PC-3 (cell line): Measurements from ENCODE around the gene PRDM10. TPM values are rescaled to one million over a fixed set of nuclear protein-coding genes. Genes with fewer than 3 reads are reported as not detected.

ENCODE experiments used
- ATAC-seq: fragments of 200-7000 bp; cut with Tn5 transposase; 2 replicates; pipeline ENCODE4 v1.9.1; 2020; ENCODE audit warnings: mild to moderate bottlenecking, moderate library complexity
- BruUV-seq: library from RNA; stranded (reverse); fragments of 400-500 nt; replicated peaks from 2 replicates; lab custom pipeline; 2021; lab: Mats Ljungman, UMichigan
- CTCF ChIA-PET: fragments of 300-600 bp; sonication (Branson Sonifier 250); formaldehyde crosslinking; loops from one replicate; lab custom pipeline; 2022; ENCODE audit warnings: antibody characterized with exemption; lab: Charles Lee
- POLR2A ChIA-PET: fragments of 300-600 bp; sonication (Branson Sonifier 250); formaldehyde crosslinking; loops from one replicate; lab custom pipeline; 2022; ENCODE audit warnings: antibody characterized with exemption; ENCODE audit not compliant: unreplicated experiment; lab: Charles Lee
- DNase-seq: peaks from one replicate; pipeline ENCODE4 v3.0.0-alpha.2; 2015
- H2AFZ ChIP-seq: fragments of 300-600 bp; sonication (generic); 2 replicates; pipeline ENCODE4 v1.6.0; 2016; ENCODE audit warnings: antibody characterized with exemption, low read length
- H3F3A ChIP-seq: fragments of 300-600 bp; sonication (generic); one replicate; pipeline ENCODE4 v1.6.0; 2017; ENCODE audit warnings: antibody characterized with exemption, low read length, control low read depth, mild to moderate bottlenecking; ENCODE audit not compliant: unreplicated experiment
- H3K27ac ChIP-seq: fragments of 300-600 bp; sonication (generic); 2 replicates; pipeline ENCODE4 v1.5.1; 2016; ENCODE audit warnings: mild to moderate bottlenecking, low read length
- H3K27me3 ChIP-seq: fragments of 300-600 bp; sonication (generic); 2 replicates; pipeline ENCODE4 v1.6.1; 2016; ENCODE audit warnings: low read length, mixed read lengths
- H3K36me3 ChIP-seq: fragments of 300-600 bp; sonication (generic); 2 replicates; pipeline ENCODE4 v1.6.1; 2016; ENCODE audit warnings: low read depth, mixed run types, low read length, mixed read lengths
- H3K4me1 ChIP-seq: fragments of 300-600 bp; sonication (generic); 2 replicates; pipeline ENCODE4 v1.5.1; 2016; ENCODE audit warnings: low read length; ENCODE audit not compliant: insufficient read depth
- H3K4me2 ChIP-seq: fragments of 300-600 bp; sonication (generic); 2 replicates; pipeline ENCODE4 v1.6.0; 2016; ENCODE audit warnings: low read length
- H3K4me3 ChIP-seq: fragments of 300-600 bp; sonication (generic); 2 replicates; pipeline ENCODE4 v1.5.1; 2016; ENCODE audit warnings: mild to moderate bottlenecking, low read length, mixed read lengths
- H3K79me2 ChIP-seq: fragments of 300-600 bp; sonication (generic); 2 replicates; pipeline ENCODE4 v1.6.1; 2017; ENCODE audit warnings: low read length, mixed read lengths
- H3K9ac ChIP-seq: fragments of 300-600 bp; sonication (generic); 2 replicates; pipeline ENCODE4 v1.6.0; 2016; ENCODE audit warnings: mild to moderate bottlenecking, low read length
- H3K9me2 ChIP-seq: fragments of 300-600 bp; sonication (generic); replicated peaks from 2 replicates; pipeline ENCODE4 v1.6.1; 2016; ENCODE audit warnings: mixed run types, low read length, mixed read lengths
- H3K9me3 ChIP-seq: fragments of 300-600 bp; sonication (generic); 2 replicates; pipeline ENCODE4 v1.6.1; 2016; ENCODE audit warnings: low read length, mixed read lengths
- H4K20me1 ChIP-seq: fragments of 300-600 bp; sonication (generic); 2 replicates; pipeline ENCODE4 v1.6.1; 2016; ENCODE audit warnings: low read length, mixed read lengths
- EZH2 ChIP-seq: fragments of 300-600 bp; sonication (generic); IDR thresholded peaks from one replicate; pipeline ENCODE4 v1.6.1; 2017; ENCODE audit warnings: antibody characterized with exemption, mild to moderate bottlenecking, low read length; ENCODE audit not compliant: unreplicated experiment
- EZH2phosphoT487 ChIP-seq: fragments of 300-600 bp; sonication (generic); IDR thresholded peaks from 2 replicates; pipeline ENCODE4 v1.6.1; 2018; ENCODE audit warnings: mild to moderate bottlenecking, antibody characterized with exemption, low read length, borderline replicate concordance
- intact Hi-C: fragments of 100-400 bp; cut with micrococcal nuclease; formaldehyde crosslinking; loops from 2 replicates; pipeline ENCODE4 v1.9.0; 2023
- total RNA-seq: library from RNA; depleted of rRNA; stranded (reverse); fragments of >200 nt; gene quantifications from 2 replicates; pipeline ENCODE4 v1.2.3, GENCODE V29; 2014; rRNA removed
- TF ChIP-seq, protein P1 (sequence below): fragments of 300-600 bp; sonication (generic); conservative IDR thresholded peaks from 2 replicates; pipeline ENCODE4 v1.5.1; 2017; ENCODE audit warnings: antibody characterized with exemption, low read depth, mild to moderate bottlenecking, low read length

PRDM10 gene
- total RNA-seq, 1 experiment from 2014 or later: 7.3 TPM

DNA sequence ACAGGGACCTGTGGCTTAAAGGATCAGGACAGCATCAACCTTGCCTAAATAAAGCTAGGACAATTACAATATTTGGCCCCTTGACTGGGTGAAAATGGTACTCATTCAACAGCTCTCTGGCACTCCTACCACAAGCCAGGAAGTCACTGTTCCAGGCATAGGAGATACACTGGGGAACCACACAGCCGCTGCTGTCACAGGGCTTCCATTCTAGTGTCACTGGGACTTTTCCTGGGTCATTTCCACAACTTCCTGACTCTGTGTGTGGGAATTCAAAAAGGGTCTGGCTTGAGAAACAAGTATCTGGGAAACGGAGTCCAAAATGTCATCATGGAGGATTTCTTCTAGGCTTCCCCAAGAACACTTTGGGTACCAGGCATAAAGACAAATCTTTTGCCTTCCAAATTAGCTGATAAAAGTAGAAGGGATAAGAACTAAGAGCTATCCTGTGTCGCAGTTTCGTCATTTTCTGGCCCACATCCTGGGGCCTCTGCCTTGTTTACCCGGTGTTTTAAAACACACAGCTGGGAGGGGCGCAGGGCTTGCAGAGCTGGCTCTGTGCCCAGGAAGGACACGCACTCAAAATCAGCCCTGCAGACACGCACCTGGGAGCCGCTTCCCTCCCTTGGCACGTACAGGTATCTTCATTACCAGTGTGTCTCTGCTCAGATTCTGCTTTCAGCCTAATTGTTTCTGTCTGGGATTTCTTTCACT lies 149.0 kb downstream of the PRDM10 start:
- Histone ChIP-seq H3K9ac (peak overlapping the region; percentile 79), H4K20me1 (no peaks in the 10 kb centered on the region), H3K9me3 (no peaks in the 10 kb centered on the region), H3K27me3 (no peaks in the 10 kb centered on the region), H3F3A (peaks cover 9% of the 10 kb centered on the region), H3K4me2 (peak overlapping the region; percentile 66), H3K4me1 (peaks cover 49% of the 10 kb centered on the region), H3K27ac (peak overlapping the region; percentile 95), H3K4me3 (peak overlapping the region; percentile 3; the same call in 1 of the 2 replicates), H3K9me2 (no peaks in the 10 kb centered on the region), H3K36me3 (peaks cover 9% of the 10 kb centered on the region), H3K79me2 (peaks cover 1% of the 10 kb centered on the region; the same call in 1 of the 2 replicates), H2AFZ (peak overlapping the region; percentile 4; the same call in 1 of the 2 replicates)
- BruUV-seq: TSS peak; percentile 72
- intact Hi-C loops: loop anchor here (1.0 to 5.0 kb wide), 3 partner anchors 7 to 486 kb away; partner anchors contain the start of gene TMEM45B
- ATAC-seq: peak; percentile 78
- TF ChIP-seq EZH2phosphoT487: no peak
- TF ChIP-seq EZH2: no peak
- TF ChIP-seq, protein P1, sequence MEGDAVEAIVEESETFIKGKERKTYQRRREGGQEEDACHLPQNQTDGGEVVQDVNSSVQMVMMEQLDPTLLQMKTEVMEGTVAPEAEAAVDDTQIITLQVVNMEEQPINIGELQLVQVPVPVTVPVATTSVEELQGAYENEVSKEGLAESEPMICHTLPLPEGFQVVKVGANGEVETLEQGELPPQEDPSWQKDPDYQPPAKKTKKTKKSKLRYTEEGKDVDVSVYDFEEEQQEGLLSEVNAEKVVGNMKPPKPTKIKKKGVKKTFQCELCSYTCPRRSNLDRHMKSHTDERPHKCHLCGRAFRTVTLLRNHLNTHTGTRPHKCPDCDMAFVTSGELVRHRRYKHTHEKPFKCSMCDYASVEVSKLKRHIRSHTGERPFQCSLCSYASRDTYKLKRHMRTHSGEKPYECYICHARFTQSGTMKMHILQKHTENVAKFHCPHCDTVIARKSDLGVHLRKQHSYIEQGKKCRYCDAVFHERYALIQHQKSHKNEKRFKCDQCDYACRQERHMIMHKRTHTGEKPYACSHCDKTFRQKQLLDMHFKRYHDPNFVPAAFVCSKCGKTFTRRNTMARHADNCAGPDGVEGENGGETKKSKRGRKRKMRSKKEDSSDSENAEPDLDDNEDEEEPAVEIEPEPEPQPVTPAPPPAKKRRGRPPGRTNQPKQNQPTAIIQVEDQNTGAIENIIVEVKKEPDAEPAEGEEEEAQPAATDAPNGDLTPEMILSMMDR: no peak
- CTCF ChIA-PET: interaction anchor here (0.6 kb wide), 1 partner anchor 626 kb away, joined by 4 read pairs; no protein-coding TSS in a partner anchor
- DNase-seq: peak; percentile 99
- POLR2A ChIA-PET: interaction anchor here (0.6 to 1.1 kb wide), 3 partner anchors 24 to 659 kb away, joined by 3 to 8 read pairs (median 4); no protein-coding TSS in a partner anchor

DNA sequence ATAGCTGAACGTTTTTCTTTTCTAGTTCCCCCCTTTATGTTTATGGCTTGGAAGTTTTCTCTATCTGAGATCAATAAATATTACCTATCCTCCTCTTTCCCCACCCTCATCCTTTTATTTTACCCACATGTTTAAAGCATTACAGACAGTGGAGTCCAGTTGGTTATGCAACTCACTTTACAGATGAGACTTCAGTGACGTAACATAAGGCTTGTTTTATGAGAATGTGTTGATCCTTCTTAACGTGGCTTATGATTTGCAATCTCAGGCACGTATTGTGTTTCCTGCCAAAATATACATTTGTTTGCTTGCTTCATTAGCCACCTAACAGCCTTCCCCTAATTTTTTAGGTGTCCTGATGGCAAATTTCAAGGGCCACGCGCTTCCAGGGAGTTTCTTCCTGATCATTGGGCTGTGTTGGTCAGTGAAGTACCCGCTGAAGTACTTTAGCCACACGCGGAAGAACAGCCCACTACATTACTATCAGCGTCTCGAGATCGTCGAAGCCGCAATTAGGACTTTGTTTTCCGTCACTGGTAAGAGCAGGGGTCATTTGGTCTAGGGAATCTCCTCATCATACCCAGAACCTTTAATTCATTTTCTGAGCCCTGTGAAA lies 150.4 kb downstream of the PRDM10 start:
- BruUV-seq: no TSS peak
- intact Hi-C loops: loop anchor here (5.0 kb wide), 2 partner anchors 35 to 485 kb away; partner anchors contain the start of gene TMEM45B
- no peaks in the 10 kb centered on the region for H3K79me2 ChIP-seq
- H3K9me2 ChIP-seq: no peaks in the 10 kb centered on the region
- ATAC-seq (no peak), DNase-seq (peak; percentile 35)
- peaks cover 49% of the 10 kb centered on the region for H3K4me1 ChIP-seq
- H2AFZ ChIP-seq: no peak overlapping the region
- TF ChIP-seq EZH2 (no peak), EZH2phosphoT487 (no peak)
- TF ChIP-seq, protein P1: no peak
- no peaks in the 10 kb centered on the region for H3K9me3 ChIP-seq
- H4K20me1 ChIP-seq: no peaks in the 10 kb centered on the region
- H3K27ac ChIP-seq: peak overlapping the region; percentile 95
- H3K4me3 ChIP-seq: no peak overlapping the region
- POLR2A ChIA-PET: no interaction called here
- no peaks in the 10 kb centered on the region for H3K27me3 ChIP-seq
- H3K9ac ChIP-seq: peak overlapping the region; percentile 79; the same call in 1 of the 2 replicates
- H3F3A ChIP-seq: peaks cover 9% of the 10 kb centered on the region
- no peak overlapping the region; the same call in 1 of the 2 replicates for H3K4me2 ChIP-seq
- H3K36me3 ChIP-seq: no peaks in the 10 kb centered on the region; the same call in none of the 2 replicates
- CTCF ChIA-PET: no interaction called here

Other genes with a start within 250 kb of the PRDM10 start
- gene TMEM45B, start 187.0 kb downstream of the PRDM10 start, total RNA-seq: 24.0 and 30.4 TPM in 2 replicates
- gene NFRKB, start 107.3 kb downstream of the PRDM10 start, total RNA-seq: 48.2 and 57.0 TPM in 2 replicates
- gene APLP2, start 67.1 kb upstream of the PRDM10 start, total RNA-seq: 345 and 371 TPM in 2 replicates
- 231 and 289 TPM in 2 replicates for gene ST14, start 156.9 kb upstream of the PRDM10 start, total RNA-seq